ENCODE data around the gene CD300H.
"Not testable (repeated sequence)": the region's sequence is repeated elsewhere in the genome, so short reads cannot be mapped to it uniquely, and the experiment has no call there.

Gene CD300H

GRCh38 chr17:74584292-74585060, 17.2 kb upstream of the CD300H start:
- DNase-seq: no peak

GRCh38 chr17:74582633-74583032, 15.3 kb upstream of the CD300H start:
- no peak for DNase-seq

DNA sequence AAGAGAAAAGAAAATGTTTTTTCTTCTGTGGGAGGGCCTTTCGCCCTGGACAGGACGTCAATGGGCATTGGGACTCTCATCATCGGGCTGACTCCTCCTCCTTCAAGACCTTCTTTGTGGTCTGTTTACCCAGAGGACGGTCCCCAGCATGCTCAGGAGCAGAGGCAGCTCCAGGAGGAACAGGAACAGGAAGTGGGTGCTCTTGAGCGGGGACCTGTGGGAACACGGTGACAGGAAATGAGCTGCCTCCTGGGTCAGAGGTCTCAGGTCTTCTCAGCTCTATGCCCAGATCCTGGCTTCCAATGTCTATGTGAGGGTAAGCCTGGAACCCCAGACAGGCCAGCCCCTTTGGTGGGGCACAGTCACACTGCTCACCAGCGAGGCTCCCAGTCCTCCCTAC, 12.6 kb upstream of the CD300H start:
- DNase-seq: no peak

DNA sequence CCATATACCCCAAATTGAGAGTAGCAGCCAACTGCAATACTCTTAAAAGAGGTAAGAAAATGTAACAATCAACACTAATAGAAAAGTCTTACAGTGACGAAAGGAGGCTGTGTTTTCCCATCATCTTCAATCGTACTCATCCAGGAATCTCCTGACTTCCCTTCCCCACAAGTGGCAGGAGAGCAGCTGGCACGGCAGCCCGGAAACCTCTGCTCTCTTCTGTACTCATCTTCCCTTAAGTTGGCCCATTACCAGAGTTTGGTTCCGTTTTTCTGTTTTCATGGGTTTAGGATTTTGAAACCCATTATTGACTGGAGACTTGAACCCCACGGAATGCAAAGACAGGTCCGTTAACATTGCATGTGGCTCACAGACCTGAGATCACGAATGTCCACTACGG, 11.7 kb upstream of the CD300H start:
- no peak for DNase-seq

DNA sequence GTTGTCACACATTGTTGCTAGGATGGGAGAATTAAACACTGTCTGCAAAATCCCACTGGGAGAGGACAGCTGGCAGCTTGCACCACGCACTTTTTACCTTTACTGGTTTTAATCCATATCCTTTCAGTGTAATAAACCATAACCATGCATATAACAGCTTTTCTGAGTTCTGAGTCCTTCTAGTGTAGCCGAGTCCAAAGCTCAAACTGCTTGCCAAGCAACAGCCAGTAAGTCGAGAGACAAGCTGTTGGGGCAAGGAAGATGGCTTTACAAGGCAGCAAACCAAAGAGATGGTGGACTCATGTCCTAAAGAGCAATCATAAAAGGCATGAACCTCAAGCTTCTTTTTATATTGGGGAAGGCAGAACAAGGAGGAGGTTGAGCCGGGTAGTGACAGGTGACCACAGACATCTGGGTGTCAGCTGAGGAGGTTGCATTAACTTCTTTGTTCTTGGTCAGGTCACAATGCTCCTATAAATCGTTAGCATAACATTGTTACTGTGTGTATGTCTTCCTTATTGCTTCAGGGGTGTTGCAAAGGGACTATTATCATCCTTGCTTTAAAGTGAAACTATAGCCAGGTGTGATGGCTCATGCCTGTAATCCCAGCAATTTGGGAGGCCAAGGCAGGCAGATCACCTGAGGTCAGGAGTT, 7.3 kb upstream of the CD300H start:
- no peak for DNase-seq

DNA sequence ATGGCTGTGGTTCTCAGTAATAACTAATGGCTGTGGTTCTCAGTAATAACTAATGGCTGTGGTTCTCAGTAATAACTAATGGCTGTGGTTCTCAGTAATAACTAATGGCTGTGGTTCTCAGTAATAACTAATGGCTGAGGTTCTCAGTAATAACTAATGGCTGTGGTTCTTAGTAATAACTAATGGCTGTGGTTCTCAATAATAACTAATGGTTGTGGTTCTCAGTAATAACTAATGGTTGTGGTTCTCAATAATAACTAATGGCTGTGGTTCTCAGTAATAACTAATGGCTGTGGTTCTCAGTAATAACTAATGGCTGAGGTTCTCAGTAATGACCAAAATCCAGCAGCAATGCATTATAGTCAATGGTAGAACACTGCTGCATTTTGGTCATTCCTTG, 6.3 kb upstream of the CD300H start:
- DNase-seq: not testable (repeated sequence)

GRCh38 chr17:74573169-74573568, 5.9 kb upstream of the CD300H start:
- DNase-seq: no peak

DNA sequence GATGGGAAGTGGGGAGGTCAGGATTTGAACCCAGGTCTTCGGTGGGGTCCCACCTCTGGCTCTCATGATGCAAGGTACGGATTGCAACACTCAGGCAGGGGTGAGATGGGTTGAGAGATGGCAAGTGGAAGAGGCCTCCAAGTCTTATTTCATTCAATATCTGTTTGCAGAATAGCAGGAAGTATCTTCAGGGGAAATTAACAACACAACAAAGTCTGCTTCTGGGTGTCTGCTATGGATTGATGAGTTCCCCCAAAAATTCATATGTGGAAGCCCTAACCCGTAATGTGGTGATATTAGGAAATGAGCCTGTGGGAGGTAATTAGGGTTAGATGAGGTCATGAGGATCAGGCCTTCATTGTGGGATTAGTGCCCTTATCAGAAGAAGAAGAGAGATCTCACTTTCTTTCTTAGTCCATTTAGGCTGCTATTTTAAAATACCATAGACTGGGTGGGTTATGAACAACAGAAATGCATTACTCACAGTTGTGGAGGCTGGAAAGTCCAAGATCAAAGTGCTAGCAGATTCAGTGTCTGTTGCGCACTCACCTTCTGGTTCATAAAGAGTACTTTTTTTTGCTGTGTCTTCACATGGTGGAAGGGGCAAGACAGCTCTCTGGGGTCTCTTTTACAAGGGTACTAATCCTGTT, 4.4 kb upstream of the CD300H start:
- DNase-seq: no peak

- no peak for DNase-seq
Observed at GRCh38 chr17:74569020-74570003, 2.0 kb upstream of the CD300H start.

DNA sequence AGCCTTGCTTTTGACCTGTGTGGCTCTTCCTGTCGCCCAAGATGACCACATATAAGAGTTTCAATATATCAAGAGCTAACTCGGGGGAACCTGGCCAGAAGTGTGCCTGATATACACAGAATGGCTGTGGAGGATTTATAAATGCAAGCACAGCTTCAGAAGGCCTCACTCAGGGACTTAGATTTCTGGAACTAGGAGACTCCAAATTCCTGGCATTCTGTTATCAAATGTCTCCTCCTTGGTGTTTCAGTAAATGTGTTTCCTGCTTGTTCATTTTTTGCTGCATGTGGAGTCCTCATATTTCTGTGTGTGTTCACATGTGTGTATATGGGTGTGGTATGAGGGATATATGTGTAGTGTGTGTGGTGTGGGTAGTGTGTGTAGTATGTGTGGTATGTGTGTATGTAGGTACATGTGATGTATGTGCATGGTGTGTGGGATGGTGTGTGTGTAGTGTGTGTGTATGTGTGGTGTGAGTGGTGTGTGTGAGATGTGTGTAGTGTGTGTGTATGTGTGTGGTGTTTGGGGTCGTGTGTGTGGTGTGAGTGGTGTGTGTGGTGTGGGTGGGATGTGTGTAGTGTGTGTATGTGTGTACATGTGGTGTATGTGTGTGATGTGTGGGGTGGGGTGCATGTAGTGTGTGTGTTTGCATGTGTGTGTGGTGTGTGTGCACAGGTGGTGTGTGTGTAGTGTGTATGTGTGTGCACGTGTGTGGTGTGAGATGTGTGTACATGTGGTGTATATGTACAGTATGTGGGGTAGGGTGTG, 981 bp upstream of the CD300H start:
- no peak for DNase-seq

GRCh38 chr17:74566132-74566753, 1.1 kb downstream of the CD300H start:
- no peak for DNase-seq

GRCh38 chr17:74565126-74565525, 2.2 kb downstream of the CD300H start:
- no peak for DNase-seq

- no peak for DNase-seq
Observed at GRCh38 chr17:74563358-74563757, 4.0 kb downstream of the CD300H start.

DNA sequence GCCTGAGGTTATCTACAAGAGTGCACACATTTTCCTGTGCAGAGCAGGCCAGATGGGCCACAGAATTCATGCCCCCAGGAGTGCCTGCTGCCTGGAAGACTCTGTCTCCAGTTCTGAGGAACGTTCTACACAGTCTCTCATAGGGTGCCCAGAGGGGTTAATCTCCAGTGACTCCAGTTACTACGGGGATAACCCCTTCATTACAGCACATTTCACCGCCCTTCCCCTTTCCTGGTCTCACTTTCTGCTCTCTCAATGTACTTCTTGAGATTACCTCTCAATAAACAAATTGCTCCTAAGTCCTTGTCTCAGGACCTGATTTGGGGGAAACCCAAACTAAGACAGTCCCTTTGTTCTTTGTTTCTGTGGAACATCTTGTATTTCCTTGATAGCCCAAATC, 5.7 kb downstream of the CD300H start:
- DNase-seq: no peak

DNA sequence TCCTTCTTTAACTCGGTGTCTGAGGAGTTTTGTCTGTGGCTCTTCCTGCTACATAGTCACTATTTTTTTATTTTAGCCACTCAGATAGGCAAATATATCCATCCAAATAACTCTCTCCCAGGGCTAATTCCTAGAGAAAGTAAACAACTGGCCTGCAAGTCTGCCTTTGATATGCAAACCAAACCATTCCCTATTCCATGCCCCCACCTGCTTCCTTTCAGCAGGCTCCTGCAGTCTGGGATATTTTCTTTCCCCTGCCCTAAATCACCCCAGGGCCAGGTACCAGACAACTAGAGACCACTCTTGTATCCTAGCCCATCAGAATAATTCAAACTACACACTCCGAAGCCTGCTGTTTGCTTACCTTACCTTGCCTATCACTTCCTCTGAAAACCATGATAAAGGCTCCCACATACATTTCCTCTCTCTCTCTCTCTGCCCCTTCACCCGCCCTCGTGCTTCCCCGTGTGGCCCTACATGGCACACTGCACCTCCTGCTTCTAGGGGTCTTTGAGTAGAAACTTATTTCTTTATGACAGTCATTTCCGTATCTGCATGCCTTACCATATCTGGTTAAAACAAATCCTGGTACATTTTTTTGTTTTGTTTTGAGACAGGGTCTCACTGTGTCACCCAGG, 8.3 kb downstream of the CD300H start:
- DNase-seq: no peak

- not testable (repeated sequence) for DNase-seq
Observed at GRCh38 chr17:74558402-74558801, 8.9 kb downstream of the CD300H start.

DNA sequence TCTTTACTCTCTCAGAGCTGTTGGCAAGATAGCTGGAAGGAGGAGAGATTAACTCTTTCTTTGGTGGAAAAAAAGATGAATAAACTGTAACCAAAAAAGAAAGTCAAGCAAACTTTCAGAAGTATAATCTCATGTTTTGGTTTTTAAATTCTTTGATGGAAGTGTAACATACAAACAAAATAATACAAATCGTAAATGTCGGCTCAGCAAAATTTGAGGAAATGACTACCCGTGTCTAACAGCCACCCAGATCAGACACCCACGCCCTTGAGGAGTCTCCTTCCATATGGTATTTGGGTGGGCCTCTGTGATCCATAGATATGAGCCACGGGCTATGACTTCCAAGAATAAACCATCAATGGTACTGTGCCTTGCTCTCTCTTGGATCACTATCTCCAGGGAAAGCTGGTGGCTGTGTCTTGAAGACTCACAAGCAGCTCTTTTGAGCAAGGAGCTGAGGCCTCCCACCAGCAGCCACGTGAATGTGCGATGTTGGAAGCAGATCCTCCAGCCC, 11.8 kb downstream of the CD300H start:
- DNase-seq: no peak

- no peak for DNase-seq
Observed at GRCh38 chr17:74554909-74555308, 12.4 kb downstream of the CD300H start.

DNA sequence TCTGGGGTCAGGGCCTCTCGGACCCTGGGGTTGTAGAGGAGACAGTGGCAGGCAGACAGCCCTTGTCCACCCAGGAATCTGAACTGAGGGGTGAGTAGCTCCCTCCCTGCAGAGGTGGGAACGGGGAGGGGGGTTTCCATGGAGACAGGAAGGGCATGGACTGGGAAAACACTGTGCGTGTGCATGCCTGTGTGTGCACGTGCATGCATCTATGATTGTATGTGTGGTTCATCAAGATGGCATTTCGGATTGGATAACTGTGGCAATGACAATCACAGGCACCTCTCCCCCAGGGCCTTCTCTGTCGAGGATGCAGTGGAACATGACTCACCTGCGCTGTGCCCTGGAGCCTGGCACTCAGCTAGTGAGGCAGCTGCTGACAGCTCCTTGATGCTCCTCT, 15.3 kb downstream of the CD300H start:
- peak; percentile 3 for DNase-seq

GRCh38 chr17:74550602-74551001, 16.7 kb downstream of the CD300H start:
- DNase-seq: no peak

DNA sequence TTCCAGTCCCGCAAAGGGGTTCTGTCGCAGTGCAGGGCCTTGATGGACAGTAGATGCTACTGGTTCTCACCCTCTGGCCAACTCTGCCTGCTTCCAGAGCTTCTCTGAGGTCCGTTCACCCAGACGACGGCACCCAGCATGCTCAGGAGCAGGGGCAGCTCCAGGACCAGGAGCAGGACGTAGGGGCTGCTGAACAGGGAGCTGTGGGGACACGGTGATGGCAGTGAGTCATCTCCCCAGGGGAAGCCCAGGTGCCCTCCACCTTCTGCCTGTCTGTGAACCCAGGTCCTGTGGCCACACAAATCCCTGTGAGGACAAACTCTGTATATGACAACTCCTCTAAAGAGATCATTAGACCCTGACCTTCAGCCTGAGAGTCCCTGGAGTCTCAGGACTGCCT, 18.0 kb downstream of the CD300H start:
- DNase-seq: no peak

Data from NCI-H1417 treated with DMSO at 0.1 percent for 48 hours (cell line).